ENCODE data around the gene DAPK1.

Gene DAPK1

GRCh38 chr9:87708986-87709728, 211.5 kb downstream of the DAPK1 start:
- in situ Hi-C loops (cut with MboI; ENCODE audit: low pct_unique_long_range_greater_than_20kb, low sequenced_read_pairs), result no loop called here
- DNase-seq, result no peak

DNA sequence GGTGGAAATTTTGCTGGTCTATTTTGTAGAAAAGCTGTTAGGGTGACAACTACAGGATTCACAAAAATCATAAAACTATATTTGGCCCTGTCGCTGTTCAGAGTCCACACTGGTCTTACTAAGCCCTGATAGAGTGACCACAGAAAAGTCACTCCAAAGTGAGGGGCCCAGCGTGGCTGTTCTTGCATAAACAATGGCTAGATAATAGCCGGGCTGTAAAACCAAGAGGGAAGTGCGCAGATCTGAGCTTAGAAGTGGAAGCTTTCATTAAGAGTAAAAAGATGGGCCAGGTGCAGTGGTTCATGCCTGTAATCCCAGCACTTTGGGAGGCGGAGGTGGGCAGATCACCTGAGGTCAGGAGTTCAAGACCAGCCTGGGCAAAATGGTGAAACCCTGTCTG, 212.8 kb downstream of the DAPK1 start:
- in situ Hi-C loops (cut with MboI; ENCODE audit: low pct_unique_long_range_greater_than_20kb, low sequenced_read_pairs), result no loop called here
- DNase-seq, result no peak

DNA sequence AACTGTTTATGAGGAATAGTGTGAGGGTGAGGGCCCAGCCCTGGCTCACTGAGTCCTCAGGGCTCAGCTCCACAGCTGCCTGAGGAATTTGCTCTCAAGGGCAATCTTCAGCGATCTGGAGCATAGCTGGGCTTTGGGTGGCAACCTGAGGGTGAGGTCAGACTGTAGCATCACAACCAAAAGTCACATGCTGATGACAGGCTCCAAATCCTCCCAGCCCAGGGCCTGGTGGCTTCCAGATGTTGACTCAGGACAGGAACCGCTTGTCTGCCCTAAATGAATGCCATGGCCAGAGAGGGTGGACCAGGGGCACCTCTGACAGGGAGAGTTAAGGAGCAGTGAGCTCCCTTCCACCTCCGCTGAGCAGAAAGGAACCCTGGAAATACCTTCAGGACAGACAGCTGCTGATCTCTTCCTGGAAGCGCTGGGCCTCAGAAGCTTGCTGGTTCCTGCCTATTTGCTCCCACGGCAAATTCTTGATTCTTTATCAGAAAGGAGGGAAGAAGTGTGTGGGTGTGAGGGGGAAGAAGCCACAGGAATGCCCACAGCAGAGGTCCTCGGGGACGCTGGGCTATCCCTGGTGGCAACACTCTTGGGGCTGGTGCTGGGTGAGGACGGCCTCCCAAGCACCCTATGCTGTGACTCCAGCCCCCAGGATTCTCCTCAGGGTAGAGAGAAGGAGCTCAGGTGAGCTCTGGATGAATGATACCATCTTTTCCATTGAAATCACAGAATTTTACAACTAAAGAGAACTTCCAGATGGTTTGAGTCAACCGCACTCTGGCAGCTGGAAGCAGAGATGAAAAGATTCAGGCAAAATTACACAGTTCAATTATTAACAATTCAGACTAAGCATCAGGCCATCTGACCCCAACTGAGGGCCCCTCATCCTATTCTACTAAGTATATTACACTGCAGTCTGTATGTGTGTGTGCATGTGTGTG, 214.5 kb downstream of the DAPK1 start:
- in situ Hi-C loops (cut with MboI; ENCODE audit: low pct_unique_long_range_greater_than_20kb, low sequenced_read_pairs), result no loop called here
- no peak for DNase-seq

DNA sequence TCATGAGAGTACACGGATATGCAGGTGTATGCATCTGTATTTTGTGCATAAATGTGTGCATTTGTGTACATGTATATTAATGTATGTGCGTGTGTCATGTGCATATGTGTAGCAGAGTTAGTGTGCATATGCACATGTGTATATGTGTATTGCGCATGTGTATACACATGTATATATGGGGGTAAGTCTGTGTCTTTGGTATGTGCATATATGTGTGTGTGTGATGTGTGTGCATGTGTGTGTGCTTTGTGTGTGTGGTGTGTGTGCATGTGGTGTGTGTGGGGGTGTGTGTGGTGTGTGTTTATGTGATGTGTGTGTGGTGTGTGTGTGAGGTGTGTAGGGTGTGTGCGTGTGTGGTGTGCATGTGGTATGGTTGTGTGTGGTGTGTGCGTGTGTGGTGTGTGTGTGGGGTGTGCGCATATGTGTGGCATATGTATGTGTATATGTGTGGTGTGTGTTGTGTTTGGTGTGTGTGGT, 215.2 kb downstream of the DAPK1 start:
- in situ Hi-C loops (cut with MboI; ENCODE audit: low pct_unique_long_range_greater_than_20kb, low sequenced_read_pairs), result no loop called here
- DNase-seq, result no peak

DNA sequence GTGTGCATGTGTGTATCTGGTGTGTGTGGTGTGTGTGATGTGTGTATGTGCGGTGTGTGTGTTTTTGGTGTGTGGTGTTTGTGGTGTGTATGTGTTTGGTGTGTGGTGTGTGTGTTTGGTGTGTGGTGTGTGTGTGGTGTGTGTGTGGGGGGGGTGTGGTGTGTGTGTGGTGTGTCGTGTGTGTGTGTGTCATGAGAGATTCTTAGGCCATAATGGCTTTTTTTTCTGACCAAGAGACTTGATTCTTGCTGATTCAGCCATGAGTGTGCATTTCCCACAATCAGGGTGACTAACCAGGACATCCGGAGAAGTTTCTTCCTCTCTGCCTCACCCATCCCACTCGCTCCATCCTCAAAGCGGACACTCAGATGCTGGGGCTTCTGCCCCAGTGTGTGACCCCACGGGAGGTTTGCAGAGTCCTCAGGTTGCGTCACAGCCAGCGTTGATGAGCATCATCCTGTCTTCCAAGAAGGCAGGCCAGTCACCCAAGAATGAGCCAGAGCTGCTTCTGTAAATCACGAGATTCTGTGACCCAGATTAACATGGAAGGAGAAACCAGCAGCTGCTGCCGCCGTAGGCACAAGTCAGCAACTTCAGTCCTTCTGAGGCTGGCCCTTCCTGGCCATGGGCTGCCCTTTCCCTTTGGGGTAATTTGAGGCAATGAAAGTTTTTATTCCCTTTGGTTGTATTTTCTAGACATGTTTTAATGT, 215.8 kb downstream of the DAPK1 start:
- in situ Hi-C loops (cut with MboI; ENCODE audit: low pct_unique_long_range_greater_than_20kb, low sequenced_read_pairs), result no loop called here
- DNase-seq, result peak; percentile 42

DNA sequence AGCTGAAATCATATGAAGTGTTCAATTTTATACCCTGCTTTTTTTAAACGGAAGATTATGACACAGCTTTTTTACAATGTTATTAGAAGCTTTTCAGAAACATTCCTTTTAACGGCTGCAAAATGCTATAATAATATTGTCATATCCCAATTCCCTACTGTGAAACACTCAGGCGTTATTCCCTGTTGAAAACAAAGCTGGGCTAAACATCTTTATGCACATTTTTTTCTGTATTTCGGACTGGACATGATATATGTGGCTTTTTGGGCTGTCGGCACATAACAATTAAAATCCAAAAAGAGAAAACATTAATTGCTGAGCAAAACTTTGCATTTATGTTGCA, 216.3 kb downstream of the DAPK1 start:
- in situ Hi-C loops (cut with MboI; ENCODE audit: low pct_unique_long_range_greater_than_20kb, low sequenced_read_pairs), result no loop called here
- no peak for DNase-seq

DNA sequence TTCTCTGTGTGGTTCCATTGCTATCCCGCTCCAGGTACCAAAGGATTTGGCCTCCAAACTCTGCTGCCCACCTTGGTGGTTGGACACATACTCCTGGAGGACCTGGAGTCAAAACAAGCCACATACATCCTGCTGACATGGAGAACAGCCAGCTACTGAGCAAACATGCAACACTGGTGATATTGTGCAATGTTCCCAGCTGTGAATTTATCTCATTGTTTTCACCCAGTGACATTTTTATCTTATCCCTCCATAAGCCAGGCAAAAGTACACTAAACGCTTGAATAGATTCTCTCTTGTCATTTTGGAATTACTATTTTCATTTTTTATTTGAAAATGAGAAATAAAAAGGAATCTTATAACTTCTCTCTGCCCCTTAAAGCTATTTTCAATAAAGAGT, 217.2 kb downstream of the DAPK1 start:
- DNase-seq, result peak; percentile 38
- in situ Hi-C loops (cut with MboI; ENCODE audit: low pct_unique_long_range_greater_than_20kb, low sequenced_read_pairs), result no loop called here

- DNase-seq, result no peak
Measured at GRCh38 chr9:87716141-87716540, 218.5 kb downstream of the DAPK1 start.

DNA sequence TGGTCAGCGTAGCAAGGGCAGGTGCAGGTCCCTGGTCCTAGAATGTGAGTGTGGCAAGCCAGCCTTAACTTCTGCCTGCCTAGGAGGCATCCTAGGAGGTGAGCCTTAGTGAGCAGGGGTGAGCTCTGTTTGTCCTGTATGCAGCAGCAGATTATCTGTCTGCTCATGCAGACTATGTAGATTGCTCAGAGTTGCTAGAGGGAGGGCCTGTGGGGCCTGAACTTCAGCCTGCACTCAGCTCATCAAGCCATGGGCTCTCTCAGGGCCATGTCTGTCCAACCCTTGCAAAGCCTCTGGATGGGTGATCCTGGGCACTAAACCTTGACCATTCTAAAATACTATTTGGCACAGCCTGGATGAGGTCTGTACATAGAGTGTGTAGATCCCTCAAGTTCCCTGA, 219.8 kb downstream of the DAPK1 start:
- in situ Hi-C loops (cut with MboI; ENCODE audit: low pct_unique_long_range_greater_than_20kb, low sequenced_read_pairs), result no loop called here
- no peak for DNase-seq

More at GRCh38 chr9:87716141-87716540, 218.5 kb downstream of the DAPK1 start:
- in situ Hi-C loops (cut with MboI; ENCODE audit: low pct_unique_long_range_greater_than_20kb, low sequenced_read_pairs), result no loop called here

DNA sequence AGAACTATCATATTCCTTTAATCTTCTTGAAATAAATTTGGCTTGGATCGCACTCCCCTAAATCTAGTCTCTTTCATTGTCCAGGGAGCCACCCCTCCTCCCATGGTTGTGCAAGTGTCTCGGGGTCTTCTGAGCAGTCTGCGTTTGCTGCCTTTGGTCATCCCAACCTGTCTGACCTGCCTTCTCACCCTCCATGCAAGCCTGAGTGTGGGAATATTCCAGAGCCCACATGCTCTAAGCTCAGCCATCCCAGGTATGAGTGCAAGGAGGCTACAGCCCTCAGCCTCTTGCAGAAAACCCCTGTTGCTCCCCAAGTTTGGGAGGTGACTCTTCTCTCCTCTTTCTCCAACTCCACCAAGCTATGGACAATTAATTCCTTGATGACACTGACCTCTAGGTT, 220.6 kb downstream of the DAPK1 start:
- in situ Hi-C loops (cut with MboI; ENCODE audit: low pct_unique_long_range_greater_than_20kb, low sequenced_read_pairs), result no loop called here
- DNase-seq, result no peak

DNA sequence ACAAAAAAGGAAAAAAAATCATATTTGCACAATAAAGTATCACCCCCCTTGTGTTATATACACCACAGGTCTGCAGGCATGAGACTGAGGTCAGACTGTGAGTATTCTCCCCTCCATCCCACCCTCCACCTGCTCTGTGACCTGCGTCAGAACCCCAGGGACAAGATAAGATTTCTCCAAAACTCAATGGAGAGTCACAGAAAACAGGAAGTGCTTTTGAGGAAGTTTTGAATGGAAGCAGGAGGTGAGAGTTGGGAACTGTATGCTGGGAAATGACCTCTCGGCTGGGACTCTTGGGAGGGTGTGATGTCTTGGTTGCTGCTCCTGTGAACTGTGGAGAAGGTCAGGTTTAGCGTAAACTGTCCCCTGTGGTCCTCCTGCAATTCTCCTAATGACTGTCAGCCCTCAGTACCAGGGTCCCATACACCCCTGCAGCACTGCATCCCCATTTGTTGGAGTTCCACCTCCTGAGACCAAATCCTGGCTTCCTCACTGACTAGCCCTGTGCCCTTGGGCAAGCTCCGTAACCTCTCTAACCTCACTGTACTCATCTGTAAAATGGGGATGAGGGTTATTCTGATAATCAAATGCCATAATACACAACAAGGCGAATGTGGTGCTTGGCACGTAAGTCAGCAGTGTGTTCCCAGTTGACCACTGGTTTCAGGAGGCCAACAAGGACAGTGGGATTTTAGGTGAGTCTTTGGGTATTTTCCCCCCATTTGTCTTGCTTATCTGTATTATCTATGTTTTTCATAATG, 221.4 kb downstream of the DAPK1 start:
- in situ Hi-C loops (cut with MboI; ENCODE audit: low pct_unique_long_range_greater_than_20kb, low sequenced_read_pairs), result no loop called here
- DNase-seq, result peak; percentile 20

DNA sequence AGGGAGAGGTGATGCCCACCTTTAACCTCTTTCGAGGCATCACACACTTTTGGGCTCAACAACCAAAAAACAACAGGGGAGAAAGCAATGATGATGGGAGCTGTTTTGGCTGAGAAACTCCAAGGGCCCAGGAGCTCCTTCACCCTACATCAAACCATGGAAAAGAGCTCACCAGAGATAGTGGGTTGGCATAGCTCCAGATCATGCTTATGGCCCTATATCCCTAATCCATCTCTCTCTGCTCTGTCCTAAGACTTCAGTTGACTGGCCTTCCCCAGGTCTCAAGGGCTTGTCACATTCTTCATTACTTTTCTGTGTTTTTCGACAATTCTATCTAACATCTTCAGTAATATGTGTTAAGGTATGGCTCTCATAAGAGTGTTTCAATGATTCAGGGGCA, 222.5 kb downstream of the DAPK1 start:
- DNase-seq, result no peak
- in situ Hi-C loops (cut with MboI; ENCODE audit: low pct_unique_long_range_greater_than_20kb, low sequenced_read_pairs), result no loop called here

GRCh38 chr9:87722393-87723088, 224.9 kb downstream of the DAPK1 start:
- DNase-seq, result no peak
- in situ Hi-C loops (cut with MboI; ENCODE audit: low pct_unique_long_range_greater_than_20kb, low sequenced_read_pairs), result no loop called here

DNA sequence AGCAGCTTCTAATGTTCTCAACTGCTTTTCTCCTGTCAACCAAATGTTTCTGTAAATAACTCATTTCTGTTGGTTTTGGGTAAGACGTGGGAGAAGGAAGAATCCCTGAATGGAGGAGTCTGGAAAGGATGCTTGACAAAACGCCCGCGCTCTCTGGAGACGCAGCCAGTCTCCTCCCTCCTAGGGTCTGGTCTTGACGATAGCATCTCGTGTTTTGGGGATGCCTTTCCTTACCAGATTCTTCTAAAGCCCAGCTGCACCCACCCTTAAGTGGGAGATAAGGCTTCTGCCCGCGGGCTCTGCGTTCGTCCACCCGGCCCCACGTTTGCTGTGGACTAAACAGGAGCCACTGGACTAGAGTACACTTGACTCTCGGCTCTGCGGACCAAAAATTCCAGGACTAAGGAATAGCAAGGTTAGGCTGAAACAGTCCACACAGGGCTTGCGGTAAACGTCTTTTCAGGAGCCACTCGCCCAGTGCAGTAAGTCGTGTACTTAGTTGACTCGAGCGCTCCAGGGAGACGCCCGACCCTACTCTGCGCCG, 227.8 kb downstream of the DAPK1 start:
- DNase-seq, result no peak
- in situ Hi-C loops (cut with MboI; ENCODE audit: low pct_unique_long_range_greater_than_20kb, low sequenced_read_pairs), result no loop called here

- DNase-seq, result peak; percentile 62
- in situ Hi-C loops (cut with MboI; ENCODE audit: low pct_unique_long_range_greater_than_20kb, low sequenced_read_pairs), result no loop called here
Measured at GRCh38 chr9:87725900-87726709, 228.4 kb downstream of the DAPK1 start, which contains the start of gene CTSL. Gene CTSL (plus strand): TSS chr9:87726119. CDS start chr9:87727604, 1,485 bp downstream.

GRCh38 chr9:87729246-87729645, 231.6 kb downstream of the DAPK1 start:
- DNase-seq, result no peak
- in situ Hi-C loops (cut with MboI; ENCODE audit: low pct_unique_long_range_greater_than_20kb, low sequenced_read_pairs), result no loop called here

DNA sequence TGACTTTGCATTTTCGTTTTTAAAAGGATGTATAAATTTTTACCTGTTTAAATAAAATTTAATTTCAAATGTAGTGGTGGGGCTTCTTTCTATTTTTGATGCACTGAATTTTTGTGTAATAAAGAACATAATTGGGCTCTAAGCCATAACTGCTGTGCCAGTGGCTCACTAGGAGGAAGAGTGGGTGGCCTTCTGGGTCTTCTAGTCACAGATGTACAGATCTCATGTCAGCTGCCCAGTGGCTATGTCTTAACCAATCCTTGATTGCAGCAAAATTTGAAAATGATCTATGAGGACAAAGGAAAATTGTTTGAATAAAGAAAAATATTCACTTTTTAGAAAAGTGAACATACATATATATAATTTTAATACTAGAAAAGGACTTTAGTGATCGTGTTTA, 233.7 kb downstream of the DAPK1 start:
- no peak for DNase-seq
- in situ Hi-C loops (cut with MboI; ENCODE audit: low pct_unique_long_range_greater_than_20kb, low sequenced_read_pairs), result no loop called here
